NCI-H2107 (cell line): ENCODE measurements around the gene B4GALNT1.

ENCODE experiments used
- DNase-seq: peaks from one replicate; lab custom pipeline; 2025; lab: John Stamatoyannopoulos, UW

The B4GALNT1 gene

DNA sequence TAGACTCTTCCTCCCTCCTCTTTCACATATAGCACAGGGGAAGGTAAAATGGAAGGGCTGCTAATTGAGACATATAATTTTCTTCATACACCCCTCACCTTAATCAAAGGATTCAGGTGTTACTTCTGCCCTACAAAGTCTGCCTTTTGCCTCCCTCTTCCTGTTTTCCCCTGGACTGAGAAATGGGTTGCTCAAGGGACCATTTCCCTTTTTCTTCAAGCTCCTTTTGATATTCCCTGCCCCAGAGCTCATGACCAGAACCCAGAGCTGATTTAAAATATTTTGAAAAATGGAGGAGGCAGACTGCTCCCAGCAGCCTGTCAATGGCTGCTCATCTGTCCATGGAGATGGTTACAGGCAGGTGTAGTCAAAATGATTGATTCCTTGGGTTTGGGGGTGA is 48.3 kb downstream of the B4GALNT1 start:
- no peak for DNase-seq

DNA sequence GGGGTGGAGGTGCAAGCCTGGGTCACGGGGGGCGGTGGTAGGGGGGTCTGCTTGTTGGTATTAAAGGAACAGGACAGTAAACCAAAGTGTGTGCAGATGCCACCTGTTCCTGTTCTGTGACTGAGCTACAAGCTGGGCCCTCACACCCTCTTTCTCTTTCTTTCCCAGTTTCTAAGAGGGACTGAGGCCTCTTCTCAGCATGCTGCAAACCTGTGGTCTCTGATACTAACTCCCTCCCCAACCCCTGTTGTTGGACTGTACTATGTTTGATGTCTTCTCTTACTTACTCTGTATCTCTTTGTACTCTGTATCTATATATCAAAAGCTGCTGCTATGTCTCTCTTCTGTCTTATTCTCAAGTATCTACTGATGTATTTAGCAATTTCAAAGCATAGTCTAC is 49.0 kb downstream of the B4GALNT1 start:
- DNase-seq: no peak

DNA sequence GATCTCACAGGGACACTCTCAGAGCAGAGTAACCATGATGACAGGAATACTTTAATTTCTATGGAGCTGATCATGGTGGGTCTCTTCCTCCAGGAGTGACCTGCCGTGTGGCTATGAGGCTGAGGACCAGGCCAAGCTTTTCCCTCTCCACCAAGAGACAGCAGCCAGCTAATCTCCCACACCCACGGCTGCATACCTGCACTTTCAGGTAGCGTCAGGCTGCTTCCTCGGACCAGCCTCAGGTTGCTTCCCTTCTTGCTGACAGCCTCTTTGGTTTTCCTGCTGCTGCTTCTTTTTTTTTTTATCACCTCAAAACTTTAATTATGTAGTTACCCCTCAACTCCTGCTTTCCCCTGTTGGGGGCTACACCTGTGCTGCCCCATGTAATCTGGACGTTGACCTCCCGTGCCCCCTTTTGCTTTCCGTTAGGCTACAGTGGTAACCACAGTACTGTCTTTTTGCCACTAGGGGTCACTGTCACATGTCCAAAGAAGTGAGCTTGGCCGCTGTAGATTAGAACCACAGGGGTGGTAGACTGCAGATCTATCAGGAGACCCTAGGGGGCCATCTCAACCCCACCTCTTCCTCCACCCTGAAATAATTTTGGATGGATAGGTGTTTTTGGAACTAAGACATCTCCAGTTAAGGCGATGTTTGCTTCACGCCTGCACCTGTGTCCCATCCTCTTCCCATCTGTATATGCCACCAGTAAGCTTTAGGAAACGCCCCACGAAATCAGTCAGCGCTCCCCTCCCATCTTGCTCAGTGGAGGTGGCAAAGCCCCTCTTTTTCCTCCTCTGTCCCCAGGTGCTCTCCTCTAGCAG is 49.8 kb downstream of the B4GALNT1 start:
- DNase-seq: peak; percentile 60

DNA sequence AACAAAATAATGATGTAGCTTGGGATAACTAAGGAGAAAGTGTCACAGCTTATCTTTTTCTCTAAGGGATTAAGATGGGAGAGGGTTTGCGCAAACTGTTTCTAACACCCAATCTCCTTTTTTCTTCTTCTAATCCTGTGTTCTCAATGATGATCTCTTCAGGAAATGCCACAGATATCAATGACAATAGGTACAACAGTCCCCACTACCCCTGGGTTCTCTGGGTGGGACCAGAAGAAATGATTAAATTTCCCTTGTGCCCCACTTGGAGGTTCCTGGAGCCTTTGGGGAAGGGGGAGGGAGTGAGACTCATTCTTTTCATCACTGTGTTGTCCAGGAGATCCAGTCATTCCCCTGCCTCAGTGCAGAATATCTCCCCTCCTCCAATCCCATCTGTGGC is 50.6 kb downstream of the B4GALNT1 start:
- no peak for DNase-seq

DNA sequence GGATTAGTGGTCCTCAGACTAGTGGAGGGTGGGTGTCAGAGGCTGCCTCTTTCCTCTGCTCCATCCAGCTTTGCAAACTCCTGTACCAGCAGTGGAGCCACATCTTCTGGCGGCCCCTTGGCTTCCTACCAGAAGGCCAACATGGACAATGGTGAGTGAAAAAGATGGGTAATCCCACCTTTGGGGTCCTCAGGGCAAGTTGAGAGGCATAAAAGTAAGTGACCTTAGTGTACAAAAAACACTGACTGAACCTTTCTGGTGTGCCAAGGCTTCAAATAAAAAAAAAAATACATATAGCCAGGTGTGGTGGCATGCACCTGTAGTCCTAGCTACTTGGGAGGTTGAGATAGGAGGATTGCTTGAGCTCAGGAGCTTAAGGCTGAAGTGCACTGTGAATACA is 51.2 kb downstream of the B4GALNT1 start:
- no peak for DNase-seq

DNA sequence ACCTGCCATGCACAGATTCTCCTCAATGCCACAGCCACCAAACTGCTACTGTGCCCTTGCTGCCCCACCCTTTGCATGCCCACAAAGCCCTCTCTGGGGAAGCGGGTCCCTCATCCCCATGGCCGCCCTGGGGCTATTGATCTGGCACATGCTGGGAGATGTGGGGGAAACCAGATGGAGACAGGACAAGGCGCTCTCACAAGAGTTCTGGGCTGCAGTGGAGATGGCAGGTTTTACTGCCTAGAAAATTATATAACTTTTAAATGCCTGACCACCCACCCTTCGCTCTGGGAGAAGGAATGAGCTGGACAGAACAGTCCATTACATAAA is 52.6 kb downstream of the B4GALNT1 start:
- no peak for DNase-seq

DNA sequence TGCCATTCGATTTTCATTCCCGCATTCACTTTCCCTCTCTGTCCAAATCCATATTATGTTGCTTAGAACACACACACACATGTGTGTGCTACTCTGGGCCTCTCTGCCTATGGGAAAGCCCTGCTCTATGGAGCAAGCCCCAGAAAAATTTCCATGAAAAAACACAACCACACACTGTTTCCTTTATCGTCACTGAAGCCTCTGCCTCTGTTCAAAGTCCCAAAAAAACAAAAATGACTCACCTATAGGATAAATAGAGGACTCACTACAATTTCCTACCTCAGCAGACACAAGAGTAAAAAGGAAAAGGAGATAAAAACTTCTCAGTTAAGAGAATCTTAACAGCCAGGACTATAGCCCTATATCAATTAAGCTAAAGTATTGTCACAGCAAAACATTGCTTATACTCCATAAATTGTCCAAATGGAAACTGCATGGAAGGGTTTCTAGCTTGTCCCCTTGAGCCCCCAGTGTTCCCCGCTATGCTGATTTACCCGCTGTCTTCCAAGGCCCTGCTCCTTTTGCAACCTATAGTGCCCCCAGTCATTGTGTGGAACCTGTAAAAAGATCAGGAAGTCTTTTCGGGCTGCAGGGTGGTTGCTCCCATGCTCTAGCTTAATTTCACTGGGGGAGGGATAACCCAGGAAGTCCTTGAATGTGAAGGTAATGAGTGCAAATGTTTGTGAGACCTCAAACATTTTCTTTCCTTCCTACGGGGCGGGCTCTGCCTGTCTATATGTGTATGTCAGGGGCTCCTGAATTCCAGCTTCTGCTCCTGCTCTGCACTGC is 53.1 kb downstream of the B4GALNT1 start:
- no peak for DNase-seq

DNA sequence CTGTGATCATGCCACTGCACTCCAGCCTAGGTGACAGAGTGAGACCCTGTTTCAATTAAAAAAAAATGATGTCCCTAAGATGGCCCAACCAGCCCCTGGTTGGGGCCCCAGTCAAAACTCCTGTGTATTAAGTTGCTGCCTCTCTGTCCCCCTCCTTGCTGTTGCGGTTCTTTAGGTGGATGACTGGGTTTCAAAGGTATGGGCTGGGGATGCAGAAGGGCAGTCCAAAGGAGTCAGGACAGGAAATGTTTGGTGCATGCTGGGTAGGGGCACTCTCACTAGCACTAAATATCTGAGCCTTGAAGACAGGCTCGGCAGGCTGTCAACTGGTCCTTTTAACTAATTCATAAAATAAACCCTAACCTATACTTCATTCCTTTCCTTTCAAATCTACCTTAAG is 54.0 kb downstream of the B4GALNT1 start:
- no peak for DNase-seq

DNA sequence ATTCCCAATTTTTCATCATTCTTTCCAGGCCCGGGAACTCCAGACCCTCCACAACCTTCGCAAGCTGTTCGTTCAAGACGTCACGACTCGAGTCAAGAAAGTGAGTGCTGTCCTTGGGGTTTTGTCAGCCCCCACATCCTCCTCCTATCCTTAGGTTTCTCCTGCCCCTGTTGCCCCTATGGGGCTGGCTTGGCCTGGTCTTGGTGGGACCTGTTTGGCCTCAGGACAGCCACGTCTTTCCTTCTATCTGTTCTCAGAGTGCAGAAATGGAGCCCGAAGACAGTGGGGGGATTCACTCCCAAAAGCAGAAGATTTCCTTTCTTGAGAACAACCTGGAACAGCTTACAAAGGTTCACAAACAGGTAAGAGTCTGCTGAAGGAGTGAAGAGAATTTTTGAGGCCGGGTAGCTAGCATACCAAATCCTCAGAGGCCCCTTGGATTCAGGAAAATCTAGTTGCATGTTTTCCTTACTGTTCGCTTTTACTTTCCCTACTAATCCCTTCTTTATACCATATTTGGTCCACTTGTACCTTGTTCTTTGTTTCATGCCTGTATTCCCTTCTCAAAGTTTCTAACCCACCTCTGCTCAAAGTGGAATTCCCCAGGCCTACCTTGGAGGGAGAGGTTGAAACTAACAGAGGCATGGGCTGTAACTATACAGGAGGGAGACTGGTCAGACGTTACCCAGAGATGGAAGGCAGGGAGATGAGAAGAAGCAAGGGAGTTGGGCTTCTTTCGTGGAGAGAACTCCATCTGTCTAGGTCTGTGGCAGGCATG is 54.8 kb downstream of the B4GALNT1 start:
- no peak for DNase-seq

DNA sequence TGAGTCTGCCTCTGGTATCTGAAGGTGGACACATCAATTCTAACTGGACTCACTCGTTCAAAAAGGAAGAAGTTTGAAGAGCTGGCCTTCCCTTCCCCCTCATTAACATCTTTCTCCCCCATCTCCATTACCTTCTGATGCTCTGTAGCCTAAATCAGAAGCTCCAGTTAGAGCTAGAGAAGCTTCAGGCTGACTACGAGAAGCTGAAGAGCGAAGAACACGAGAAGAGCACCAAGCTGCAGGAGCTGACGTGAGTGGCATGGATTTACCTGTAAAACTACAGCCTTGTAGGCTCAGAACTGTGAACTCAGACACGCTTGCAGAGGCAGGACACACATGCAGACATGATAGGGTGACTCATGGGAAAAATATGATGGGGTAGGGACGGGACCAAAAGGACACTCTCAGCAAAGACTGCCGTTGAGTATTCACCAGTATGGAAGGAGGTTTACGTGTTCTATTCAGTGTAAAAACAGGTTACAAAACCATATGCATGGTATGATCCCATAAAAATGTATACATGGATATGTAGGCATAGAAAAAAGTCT is 56.3 kb downstream of the B4GALNT1 start:
- no peak for DNase-seq
